OCI-LY7 (cell line): ENCODE measurements around the gene CNGA1. TPM values are rescaled to one million over a fixed set of nuclear protein-coding genes. Genes with fewer than 3 reads are reported as not detected.

Experiments used
- BruUV-seq: library from RNA; stranded (reverse); fragments of 400-500 nt; replicated peaks from 2 replicates; lab custom pipeline; 2021; lab: Mats Ljungman, UMichigan
- CTCF ChIA-PET: fragments of 300-600 bp; sonication (Branson Sonifier 250); formaldehyde crosslinking; loops from one replicate; lab custom pipeline; 2022; ENCODE audit warnings: antibody characterized with exemption; ENCODE audit not compliant: unreplicated experiment; lab: Charles Lee
- POLR2A ChIA-PET: fragments of 300-600 bp; sonication (Branson Sonifier 250); formaldehyde crosslinking; loops from one replicate; lab custom pipeline; 2022; ENCODE audit warnings: antibody characterized with exemption; lab: Charles Lee
- DNase-seq: peaks from one replicate; pipeline ENCODE4 v3.0.0-alpha.2; 2015; ENCODE audit warnings: low spot score
- H2AFZ ChIP-seq: fragments of 200-600 bp; sonication (generic), shearing (Covaris generic); 2 replicates; pipeline ENCODE4 v1.6.1; 2014; ENCODE audit warnings: mild to moderate bottlenecking, antibody characterized with exemption, low read length, moderate library complexity
- H3K27ac ChIP-seq: fragments of 200-600 bp; sonication (generic); 2 replicates; pipeline ENCODE4 v1.5.1; 2014; ENCODE audit warnings: mixed run types, low read depth, mild to moderate bottlenecking, moderate library complexity, low read length, inconsistent platforms; ENCODE audit not compliant: poor library complexity, severe bottlenecking
- H3K36me3 ChIP-seq: fragments of 200-600 bp; sonication (generic); 2 replicates; pipeline ENCODE4 v1.6.1; 2014; ENCODE audit warnings: mild to moderate bottlenecking, antibody characterized with exemption, low read length, moderate library complexity, mixed read lengths; ENCODE audit not compliant: insufficient read depth
- H3K4me1 ChIP-seq: fragments of 200-600 bp; sonication (generic); 2 replicates; pipeline ENCODE4 v1.5.1; 2014; ENCODE audit warnings: mild to moderate bottlenecking, low read length; ENCODE audit not compliant: insufficient read depth, poor library complexity, severe bottlenecking
- H3K4me2 ChIP-seq: fragments of 200-600 bp; sonication (generic); 2 replicates; pipeline ENCODE4 v1.6.1; 2014; ENCODE audit warnings: mild to moderate bottlenecking, low read length
- H3K4me3 ChIP-seq: fragments of 200-600 bp; sonication (generic); 2 replicates; pipeline ENCODE4 v1.5.1; 2014; ENCODE audit warnings: mild to moderate bottlenecking, low read depth, low read length; ENCODE audit not compliant: poor library complexity, severe bottlenecking
- H3K79me2 ChIP-seq: fragments of 200-600 bp; sonication (generic); 2 replicates; pipeline ENCODE4 v1.6.1; 2016; ENCODE audit warnings: low read depth, mild to moderate bottlenecking, low read length, moderate library complexity, mixed read lengths; ENCODE audit not compliant: insufficient read depth
- H3K9me2 ChIP-seq: fragments of 200-600 bp; sonication (generic); 2 replicates; pipeline ENCODE4 v1.6.1; 2016; ENCODE audit warnings: mild to moderate bottlenecking, low read length, mixed read lengths; ENCODE audit not compliant: insufficient read depth
- H3K9me3 ChIP-seq: fragments of 200-600 bp; sonication (generic); 2 replicates; pipeline ENCODE4 v1.6.1; 2014; ENCODE audit warnings: mild to moderate bottlenecking, mixed run types, low read length, mixed read lengths
- H4K20me1 ChIP-seq: fragments of 200-600 bp; sonication (generic); 2 replicates; pipeline ENCODE4 v1.6.1; 2014; ENCODE audit warnings: mild to moderate bottlenecking, antibody characterized with exemption, low read length, moderate library complexity, mixed read lengths; ENCODE audit not compliant: insufficient read depth
- EZH2phosphoT487 ChIP-seq: fragments of 200-600 bp; sonication (generic); IDR thresholded peaks from 2 replicates; pipeline ENCODE4 v1.6.1; 2018; ENCODE audit warnings: low read depth, borderline replicate concordance, mild to moderate bottlenecking, mixed run types, antibody characterized with exemption, low read length, moderate library complexity, mixed read lengths
- intact Hi-C: fragments of 100-400 bp; cut with micrococcal nuclease; formaldehyde crosslinking; loops from one replicate; pipeline ENCODE4 v1.10.0; 2022; ENCODE audit not compliant: unreplicated experiment
- total RNA-seq, 2 experiments: library from RNA; depleted of rRNA in 1 of 2; stranded (reverse); fragments of >200 nt in 1 of 2; shearing (Covaris generic) in 1 of 2; gene quantifications; 2 replicates each; pipeline ENCODE4 v1.2.3, GENCODE V29; 2014 to 2022
- TF ChIP-seq, protein P1 (sequence below): fragments of 200-600 bp; sonication (generic); conservative IDR thresholded peaks from 2 replicates; pipeline ENCODE4 v1.5.1; 2014; ENCODE audit warnings: mild to moderate bottlenecking, antibody characterized with exemption, low read length, moderate library complexity, mixed read lengths

Gene CNGA1
- total RNA-seq, 2 experiments from 2014 or later, result not detected

DNA sequence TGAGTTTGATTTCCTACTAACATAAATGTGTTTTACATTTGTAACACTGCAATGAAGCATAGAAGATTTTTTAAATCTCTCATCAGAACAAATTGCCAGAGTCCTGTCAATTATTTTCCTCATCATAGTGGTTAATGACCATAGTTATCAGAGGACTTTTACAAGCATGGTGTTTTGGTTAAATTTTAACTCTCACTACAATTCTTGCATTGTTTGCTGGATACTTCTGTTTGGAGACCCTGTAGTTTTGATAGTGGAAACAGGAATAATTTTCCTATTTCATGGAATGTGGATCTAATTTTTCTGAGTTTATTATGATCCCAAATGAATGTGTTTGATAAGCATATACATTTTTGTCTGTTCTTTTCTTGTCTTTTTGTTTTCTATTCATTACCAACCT lies 16.9 kb upstream of the CNGA1 start:
- no peak for DNase-seq
- Histone ChIP-seq H3K27ac (no peak overlapping the region), H3K79me2 (no peaks in the 10 kb centered on the region), H3K4me1 (peaks cover 71% of the 10 kb centered on the region), H3K4me2 (no peak overlapping the region), H2AFZ (no peak overlapping the region), H4K20me1 (no peaks in the 10 kb centered on the region), H3K36me3 (0 out of 2 replicates have a peak, but pooled peaks cover 6% of the 10 kb centered on the region), H3K4me3 (no peak overlapping the region), H3K9me2 (no peaks in the 10 kb centered on the region), H3K9me3 (no peaks in the 10 kb centered on the region; the same call in 1 of the 2 replicates)
- CTCF ChIA-PET, result interaction anchor here (2.1 to 2.2 kb wide), 2 partner anchors 13 to 16 kb away, joined by 8 to 23 read pairs; no protein-coding TSS in a partner anchor
- TF ChIP-seq, protein P1, sequence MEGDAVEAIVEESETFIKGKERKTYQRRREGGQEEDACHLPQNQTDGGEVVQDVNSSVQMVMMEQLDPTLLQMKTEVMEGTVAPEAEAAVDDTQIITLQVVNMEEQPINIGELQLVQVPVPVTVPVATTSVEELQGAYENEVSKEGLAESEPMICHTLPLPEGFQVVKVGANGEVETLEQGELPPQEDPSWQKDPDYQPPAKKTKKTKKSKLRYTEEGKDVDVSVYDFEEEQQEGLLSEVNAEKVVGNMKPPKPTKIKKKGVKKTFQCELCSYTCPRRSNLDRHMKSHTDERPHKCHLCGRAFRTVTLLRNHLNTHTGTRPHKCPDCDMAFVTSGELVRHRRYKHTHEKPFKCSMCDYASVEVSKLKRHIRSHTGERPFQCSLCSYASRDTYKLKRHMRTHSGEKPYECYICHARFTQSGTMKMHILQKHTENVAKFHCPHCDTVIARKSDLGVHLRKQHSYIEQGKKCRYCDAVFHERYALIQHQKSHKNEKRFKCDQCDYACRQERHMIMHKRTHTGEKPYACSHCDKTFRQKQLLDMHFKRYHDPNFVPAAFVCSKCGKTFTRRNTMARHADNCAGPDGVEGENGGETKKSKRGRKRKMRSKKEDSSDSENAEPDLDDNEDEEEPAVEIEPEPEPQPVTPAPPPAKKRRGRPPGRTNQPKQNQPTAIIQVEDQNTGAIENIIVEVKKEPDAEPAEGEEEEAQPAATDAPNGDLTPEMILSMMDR, result no peak
- TF ChIP-seq EZH2phosphoT487, result no peak
- POLR2A ChIA-PET, result interaction anchor here (1.0 to 11.9 kb wide), 5 partner anchors 9 to 39 kb away, joined by 3 to 194 read pairs (median 6); no protein-coding TSS in a partner anchor
- intact Hi-C loops, result loop anchor here (2.0 to 10.0 kb wide), 3 partner anchors 13 to 549 kb away; partner anchors contain the start of genes ATP10D and SLAIN2
- no TSS peak for BruUV-seq

DNA sequence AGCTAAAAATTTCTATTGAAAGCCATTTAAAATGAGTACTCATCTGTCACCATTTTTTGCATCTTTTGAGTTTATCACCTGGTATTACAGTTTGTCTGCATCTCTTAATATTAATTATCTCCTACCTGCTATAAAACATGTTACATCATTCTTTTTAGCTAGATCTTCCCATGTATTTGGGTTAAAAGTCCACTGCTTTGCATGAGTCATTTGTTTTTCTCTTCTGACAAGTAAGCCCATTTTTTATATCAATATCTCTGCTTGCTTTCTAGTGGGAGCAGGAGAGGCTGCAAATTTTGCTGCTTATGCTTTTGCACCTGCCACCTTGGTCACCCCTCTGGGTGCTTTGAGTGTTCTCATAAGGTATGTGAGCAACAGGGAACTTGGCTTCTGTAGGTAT lies 16.2 kb upstream of the CNGA1 start:
- no peak for TF ChIP-seq EZH2phosphoT487
- TF ChIP-seq, protein P1, result no peak
- Histone ChIP-seq H3K4me3 (no peak overlapping the region), H3K4me1 (peaks cover 66% of the 10 kb centered on the region), H3K27ac (no peak overlapping the region), H4K20me1 (no peaks in the 10 kb centered on the region), H3K79me2 (no peaks in the 10 kb centered on the region), H3K4me2 (no peak overlapping the region), H3K9me3 (peaks cover 5% of the 10 kb centered on the region; the same call in 1 of the 2 replicates), H3K9me2 (no peaks in the 10 kb centered on the region), H2AFZ (no peak overlapping the region), H3K36me3 (0 out of 2 replicates have a peak, but pooled peaks cover 6% of the 10 kb centered on the region)
- BruUV-seq, result no TSS peak
- intact Hi-C loops, result loop anchor here (2.0 to 10.0 kb wide), 3 partner anchors 14 to 548 kb away; partner anchors contain the start of genes ATP10D and SLAIN2
- ChIA-PET POLR2A (interaction anchor here (0.5 to 11.9 kb wide), 5 partner anchors 9 to 537 kb away, joined by 3 to 194 read pairs (median 8); no protein-coding TSS in a partner anchor), CTCF (interaction anchor here (0.7 to 0.8 kb wide), 2 partner anchors 12 to 15 kb away, joined by 3 to 4 read pairs; no protein-coding TSS in a partner anchor)
- no peak for DNase-seq
